Activated CD4-positive, alpha-beta T cell treated with anti-CD3 and anti-CD28 coated beads for 4 hours (primary cell): ENCODE data around the gene TAS1R2.
A peak's percentile ranks its signal among the peaks of the same experiment; 100 is the strongest.
"Not testable (repeated sequence)": the region's sequence is repeated elsewhere in the genome, so short reads cannot be mapped to it uniquely, and the experiment has no call there.

Experiments
- DNase-seq, 2 donors: peaks; one replicate each; pipeline ENCODE4 v3.0.0-alpha.2; 2020

TAS1R2 gene

DNA sequence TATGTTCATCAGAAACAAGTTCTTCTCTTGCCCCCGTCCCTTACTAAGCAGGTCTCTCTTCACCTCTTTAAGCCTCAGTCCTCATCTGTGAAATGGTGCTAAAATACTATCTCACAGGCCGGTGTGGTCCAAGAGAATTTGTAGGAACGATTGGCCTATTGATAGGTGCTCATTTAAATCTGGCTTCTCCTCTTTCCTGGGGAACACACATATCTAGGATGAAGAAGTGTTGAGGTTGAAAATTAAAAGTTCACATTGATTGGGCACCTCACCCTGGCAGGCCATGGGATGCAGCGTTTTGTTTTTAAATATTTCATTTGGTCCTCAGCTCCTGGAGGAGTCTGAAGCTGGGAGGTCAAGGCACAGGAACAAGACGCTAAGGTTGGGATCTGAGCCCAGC, 8.9 kb upstream of the TAS1R2 start:
- DNase-seq, result no peak

DNA sequence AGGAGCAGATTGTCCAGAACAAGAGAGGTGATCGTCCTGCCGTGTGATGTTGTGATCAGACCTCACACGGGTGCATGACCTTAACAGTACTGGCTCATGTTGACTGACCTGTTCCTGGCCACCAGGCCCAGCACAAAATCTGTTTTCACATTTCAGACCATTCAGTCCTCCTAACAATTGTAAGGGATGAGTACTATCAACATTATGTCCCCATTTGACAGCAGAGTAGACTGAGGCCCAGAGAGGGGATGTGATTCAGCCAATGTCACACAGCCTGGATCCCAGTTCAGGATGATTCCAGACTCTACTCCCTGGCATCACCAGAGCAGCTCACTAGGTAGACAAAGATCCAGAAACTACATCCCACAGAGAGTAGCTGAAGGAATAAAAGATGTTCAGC, 7.4 kb upstream of the TAS1R2 start:
- DNase-seq, result no peak

DNA sequence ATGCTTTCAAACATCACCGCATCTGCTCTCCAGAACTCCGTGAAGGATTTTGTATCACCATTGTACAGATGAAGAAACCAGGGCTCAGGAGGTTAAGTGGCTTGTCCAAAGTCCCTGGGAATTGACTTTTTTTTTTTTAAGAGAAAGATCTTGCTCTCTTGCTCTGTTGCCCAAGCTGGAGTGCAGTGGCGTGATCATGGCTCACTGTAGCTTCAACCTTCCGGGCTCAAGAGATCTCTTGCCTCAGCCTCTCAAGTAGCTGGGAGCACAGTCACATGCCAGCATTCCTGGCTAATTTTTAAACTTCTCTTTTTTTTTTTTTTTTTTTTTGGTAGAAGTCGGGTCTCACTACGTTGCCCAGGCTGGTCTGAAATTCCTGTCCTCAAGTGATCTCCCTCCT, 6.9 kb upstream of the TAS1R2 start:
- no peak for DNase-seq

DNA sequence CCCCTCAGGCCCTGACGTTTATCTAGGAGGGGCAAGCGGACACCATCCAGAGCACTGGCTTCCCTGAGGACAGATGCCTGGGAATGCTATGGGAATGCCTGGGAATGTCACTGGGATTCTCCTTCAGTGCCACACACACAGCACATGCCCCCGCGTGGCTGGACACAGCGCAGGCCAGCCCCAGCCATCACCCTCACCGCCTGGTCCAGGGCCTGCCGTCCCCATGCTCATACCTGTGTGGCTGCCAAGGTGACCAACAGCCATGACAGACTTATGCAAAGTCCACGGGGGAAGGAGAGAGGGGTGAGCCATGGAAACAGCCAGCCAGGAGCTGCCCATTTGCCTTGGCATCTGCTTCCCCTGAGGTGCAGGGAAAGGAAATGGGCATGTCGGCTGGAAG, 5.7 kb upstream of the TAS1R2 start:
- no peak for DNase-seq

DNA sequence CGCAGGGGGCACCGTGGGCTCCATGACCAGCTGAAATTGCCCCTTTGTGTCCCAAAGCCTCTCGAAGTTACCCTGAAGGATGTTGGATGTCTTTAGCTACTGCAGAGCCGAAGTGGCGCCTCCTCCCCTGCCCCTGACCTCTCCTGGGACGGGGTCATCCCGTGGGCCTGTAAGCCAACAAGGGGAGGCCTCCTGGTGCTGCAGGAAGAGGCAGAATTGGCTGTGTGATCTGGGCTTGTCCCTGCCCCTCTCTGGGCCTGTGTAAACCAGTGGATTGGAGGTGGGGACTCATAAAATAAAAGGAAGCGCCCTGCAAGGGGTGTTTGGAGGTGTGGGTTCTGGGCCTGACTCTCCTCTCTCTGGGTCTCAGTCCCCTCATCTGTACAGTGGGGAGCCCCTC, 2.1 kb upstream of the TAS1R2 start:
- no peak for DNase-seq

DNA sequence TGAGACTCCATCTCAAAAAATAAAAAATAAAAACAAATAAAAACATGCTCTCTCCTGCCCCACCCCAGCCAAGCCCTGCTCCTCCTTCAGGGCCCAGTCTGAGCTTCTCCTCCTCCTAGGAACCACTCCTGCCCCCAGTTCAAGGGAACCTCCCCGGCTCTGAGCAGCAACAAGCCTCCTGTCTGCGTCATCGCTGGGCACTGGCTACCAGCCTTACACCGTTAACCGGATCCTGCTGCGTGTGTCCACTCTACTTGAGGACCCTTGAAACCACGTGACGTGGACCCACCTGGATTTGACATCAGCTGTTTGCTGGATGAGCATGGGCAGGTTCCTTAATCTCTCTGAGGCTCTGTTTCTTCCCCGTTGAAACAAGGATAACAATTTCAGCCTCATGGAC, 1.6 kb upstream of the TAS1R2 start:
- DNase-seq, result no peak

DNA sequence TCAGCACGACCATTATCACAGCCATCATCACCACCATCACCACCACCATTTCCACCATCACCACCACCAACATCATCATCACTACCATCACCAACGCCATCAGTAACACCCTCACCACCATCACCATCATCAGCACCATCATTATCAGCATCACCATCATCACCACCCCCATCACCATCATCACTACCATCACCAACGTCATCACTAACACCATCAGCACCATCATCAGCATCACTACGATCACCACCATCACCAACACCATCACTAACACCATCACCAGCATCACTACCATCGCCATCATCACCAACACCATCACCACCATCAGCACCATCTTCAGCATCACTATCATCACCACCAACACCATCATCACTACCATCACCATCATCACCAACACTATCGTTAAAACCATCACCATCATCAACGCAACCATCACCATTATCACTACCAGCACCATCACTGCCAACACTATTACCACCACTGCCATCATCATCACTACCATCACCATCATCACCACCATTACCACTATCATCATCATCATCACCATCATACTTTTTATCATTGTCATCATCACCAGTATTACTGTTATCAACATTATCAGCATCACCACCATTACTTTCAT, 1.3 kb downstream of the TAS1R2 start:
- no peak for DNase-seq

DNA sequence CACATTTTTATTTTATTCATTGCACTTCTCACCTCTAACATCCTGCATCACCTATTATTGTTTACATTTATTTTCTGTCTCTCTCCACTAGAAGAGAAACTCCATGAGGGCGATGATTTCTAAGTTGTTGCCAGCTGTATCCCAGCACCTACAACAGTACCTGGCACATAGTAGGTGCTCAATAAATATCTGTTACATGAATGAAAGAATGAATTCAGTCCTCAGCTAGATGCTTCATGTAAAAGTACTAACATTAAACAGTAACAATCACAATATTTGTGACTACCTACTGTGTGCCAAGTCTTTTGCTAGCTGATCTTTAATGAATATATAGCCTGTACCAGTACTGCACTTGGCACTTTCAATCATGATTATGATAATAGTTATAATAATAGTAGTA, 3.0 kb downstream of the TAS1R2 start:
- DNase-seq, result no peak

DNA sequence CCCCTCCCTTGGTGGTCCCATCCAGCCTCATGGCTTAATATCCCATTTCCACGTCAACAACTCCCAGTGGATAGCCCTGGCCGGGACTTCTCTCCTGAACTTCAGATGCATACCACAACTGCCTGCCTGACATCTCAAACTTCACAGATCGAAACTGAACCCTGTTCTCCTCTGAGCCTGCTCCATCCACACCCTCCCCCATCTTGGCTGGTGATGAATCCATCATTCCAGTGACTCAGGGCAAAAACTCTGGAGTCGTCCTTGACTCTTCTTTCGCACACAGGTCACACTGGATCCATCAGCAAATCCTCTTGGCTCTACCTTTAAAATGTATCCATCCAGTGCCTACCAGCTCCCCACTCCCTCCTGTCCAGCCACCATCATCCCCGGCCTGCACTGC, 3.9 kb downstream of the TAS1R2 start:
- no peak for DNase-seq

DNA sequence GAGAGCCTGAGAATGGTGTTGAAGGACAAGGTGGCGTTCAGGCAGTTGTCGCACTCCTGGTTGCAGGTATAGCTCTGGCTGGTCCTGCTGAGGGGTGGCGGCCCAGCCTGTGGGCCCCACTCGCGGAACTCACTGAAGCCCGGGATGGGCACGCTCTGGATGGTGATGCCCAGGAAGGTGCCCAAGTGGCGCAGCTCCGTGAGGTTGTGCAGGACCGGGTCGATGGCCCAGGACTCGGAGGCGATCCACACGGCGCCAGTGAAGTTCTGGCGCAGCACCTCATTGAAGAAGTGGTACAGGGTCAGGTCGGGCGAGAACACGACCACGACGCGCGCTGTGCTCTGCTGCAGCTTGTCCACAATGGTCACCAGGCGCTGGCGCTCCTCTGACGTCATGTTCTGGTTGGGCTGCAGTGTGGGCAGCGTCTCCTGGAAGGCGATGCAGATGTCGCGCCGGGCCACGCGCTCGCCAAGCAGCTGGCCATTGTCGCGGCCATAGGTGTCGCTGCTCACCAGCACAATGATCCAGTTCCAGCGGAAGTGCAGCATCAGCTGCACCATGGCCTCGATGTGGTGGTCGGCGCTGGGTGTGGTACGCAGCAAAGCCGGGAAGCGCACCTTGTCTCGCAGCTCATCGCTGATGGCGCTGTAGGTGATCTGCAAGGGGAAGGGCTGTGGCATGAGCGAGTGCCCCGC, 5.0 kb downstream of the TAS1R2 start:
- no peak for DNase-seq

DNA sequence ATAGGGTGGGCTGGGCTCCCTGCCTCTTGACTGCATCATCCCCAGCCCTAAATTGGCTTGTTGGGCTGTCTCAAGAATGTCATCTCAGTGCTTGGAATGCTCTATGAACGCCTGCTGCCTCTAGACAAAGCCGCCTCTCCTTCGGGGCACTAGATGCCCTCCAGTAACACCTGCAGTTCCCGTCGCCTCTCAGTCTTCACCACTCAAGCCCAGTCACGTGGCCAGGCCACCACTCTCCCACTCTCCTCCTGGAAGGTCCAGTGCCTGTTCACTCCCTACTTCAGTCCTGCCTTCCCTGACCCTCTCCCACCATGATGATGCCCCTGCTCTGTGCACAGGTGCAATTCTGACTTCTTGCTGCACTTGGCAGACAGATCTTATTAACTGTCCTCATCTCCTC, 7.0 kb downstream of the TAS1R2 start:
- no peak for DNase-seq

DNA sequence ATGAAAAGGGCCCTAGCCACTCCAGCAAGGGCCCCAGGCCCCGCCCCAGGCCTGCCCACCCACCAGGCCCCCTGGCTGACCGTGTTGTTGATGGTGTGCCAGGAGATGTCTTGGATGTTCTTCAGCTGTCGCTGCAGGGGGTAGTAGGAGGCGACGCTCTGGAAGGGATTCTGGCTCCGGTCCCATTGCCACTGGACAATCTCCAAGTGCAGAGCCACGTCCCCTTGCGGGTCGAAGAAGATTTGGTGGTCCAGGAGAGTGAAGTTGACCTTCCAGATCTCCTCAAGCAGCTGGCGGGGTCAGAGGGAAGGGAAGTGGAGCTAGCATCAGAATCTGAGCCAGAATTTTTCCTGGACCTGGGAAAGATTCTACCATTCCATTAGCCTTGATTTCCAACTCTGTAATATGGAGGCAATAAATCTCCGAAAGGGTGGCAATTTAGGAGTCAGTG, 10.2 kb downstream of the TAS1R2 start:
- DNase-seq, result no peak

DNA sequence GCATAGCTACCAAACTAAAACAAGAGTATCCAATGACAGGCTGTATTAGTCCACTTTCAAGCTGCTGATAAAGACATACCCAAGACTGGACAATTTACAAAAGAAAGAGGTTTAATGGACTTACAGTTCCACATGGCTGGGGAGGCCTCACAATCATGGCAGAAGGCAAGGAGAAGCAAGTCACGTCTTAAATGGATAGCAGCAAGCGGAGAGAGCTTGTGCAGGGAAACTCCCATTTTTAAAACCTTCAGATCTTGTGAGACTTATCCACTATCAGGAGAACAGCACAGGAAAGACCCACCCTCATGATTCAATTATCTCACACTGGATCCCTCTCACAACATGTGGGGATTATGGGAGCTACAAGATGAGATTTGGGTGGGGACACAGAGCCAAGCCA, 11.7 kb downstream of the TAS1R2 start:
- not testable (repeated sequence) for DNase-seq

DNA sequence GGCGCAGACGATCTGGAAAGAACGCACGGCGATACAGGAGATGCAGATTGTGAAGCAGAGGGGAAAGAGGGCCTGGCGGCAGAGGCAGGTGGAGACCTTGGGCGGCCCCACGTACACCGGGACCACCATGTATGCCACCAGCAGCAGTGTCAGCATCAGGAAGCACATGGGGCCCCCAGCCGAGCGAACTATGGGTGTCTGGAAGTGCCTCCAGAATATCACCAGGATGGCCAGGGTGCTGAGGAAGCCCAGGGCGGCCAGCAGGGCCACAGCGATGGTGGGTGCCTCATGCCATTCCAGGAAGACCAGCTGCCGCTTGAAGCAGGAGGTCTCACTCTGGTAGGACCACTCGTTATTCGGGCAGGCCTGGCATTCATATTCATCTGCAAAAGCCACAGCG, 19.3 kb downstream of the TAS1R2 start:
- no peak for DNase-seq

DNA sequence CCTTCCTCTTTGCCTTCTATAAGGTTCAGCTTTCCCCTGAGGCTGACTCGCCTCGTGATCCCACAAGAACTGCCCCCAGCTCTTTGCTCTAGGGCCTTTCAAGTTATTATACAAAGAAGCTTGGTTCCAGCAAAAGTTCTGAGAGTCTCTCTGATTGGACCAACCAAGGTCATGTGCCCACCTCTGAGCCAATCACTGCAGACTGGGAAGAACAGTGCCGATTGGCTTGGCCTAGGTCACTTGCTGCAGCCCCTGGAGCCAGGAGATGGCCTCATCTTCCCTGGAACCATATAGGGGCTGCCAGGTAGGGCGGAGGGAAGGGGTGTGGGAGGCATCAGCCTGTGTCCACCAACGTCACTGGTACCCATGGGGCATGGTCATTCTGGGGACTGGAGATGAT, 22.8 kb downstream of the TAS1R2 start:
- DNase-seq, result no peak

DNA sequence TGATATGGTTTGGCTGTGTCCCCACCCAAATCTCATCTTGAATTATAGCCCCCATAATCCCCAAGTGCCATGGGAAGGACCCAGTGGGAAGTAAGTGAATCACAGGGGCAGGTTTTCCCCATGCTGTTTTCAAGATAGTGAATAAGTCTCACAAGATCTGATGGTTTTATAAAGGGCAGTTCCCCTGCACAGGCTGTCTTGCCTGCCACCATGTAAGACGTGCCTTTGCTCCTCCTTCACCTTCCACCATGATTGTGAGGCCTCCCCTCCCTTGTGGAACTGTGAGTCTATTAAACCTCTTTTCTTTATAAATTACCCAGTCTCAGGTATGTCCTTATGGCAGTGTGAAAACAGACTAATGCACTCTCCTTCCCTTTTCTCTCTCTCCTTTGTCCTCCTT, 27.1 kb downstream of the TAS1R2 start:
- DNase-seq, result not testable (repeated sequence)

DNA sequence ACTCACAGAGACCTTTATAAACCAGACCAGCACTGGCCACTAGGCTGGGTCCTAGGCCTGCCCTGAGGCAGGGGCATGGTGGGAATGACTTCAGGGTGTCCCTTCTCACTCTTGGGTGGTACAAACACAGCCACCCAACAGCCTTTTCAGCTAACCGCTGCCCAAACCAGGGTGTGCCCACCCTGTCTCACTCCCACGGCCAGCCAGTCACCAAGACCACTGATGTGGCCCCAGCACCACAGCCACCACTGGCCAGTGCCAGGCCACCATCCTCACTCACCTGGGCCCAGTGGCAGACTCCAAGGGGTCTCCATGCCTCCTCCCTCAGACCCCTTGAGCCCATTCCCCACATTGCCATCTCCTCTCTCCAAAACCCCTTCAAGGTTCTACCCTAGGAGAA, 27.8 kb downstream of the TAS1R2 start:
- DNase-seq, result no peak

DNA sequence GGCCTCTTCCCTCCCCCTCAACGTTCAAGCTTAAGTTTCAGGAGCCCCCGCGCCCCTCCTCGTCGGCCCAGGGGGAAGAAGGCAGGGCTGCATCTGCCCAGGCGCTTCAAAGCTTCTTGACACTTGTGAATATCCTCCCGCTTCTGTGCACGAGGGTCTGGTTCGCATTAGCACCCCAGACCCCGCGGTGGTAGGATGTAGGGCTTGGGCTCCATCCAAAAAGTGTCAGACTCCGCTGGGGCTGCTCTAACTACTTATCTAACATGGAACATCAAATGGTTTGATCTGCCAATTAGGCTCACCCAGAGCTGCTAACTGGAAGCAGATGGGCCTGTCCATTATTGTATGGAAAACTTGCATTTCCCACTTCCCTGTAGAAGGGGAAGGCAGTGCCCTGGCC, 28.9 kb downstream of the TAS1R2 start:
- no peak for DNase-seq

DNA sequence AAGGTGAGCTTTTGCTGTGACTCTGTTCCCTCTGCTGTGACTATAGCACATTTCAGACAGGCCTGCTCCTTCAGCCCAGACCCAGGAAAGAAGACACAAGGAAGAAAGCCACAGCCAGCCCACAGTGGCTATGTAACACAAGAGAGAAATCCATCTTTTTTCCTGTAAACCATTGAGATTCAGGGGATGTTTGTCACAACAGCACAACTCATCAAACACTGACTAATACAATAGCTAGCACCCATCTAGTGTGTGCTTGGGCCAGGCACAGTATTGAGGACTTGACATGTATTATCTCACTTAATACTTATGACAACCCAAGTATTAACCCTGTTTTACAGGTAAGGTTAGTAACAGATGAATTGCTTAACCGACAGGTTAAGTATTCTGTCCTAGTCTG, 29.8 kb downstream of the TAS1R2 start:
- DNase-seq, result no peak

DNA sequence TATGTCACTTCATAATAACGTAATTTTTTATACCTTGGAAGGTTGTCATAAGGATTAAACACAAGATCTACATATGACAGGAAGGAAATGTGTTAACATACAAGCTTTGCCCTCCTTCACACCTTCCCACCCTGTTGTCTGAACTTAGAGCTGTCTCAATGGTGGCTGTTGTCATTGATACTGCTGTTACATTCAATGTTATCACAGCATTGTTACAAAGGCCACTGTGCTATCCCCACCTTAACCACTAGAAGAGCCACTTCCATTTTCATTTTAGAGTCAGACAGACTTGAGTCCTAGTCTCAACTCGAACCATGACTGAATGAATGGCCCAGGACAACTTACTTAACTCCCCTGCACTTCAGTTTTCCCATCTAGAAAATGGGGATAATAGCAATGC, 31.2 kb downstream of the TAS1R2 start:
- DNase-seq, result no peak

DNA sequence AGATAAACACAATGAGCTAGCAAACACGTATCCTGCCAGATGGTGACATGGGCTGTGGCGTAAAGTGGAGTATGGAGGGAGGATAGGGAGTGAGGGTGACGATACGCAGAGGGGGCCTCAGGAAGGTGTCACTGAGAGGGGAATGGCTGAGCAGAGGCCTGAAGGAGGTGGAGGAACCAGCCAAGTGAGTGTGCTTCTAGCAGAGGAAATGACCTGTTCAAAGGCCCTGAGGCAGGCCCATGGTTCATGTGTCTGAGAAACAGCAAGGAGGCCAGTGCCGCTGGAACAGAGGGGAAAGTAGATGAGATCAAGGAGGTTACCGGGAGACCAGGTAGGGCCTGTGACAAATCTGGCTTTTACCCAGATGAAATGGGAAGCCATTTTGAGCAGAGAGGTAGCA, 36.0 kb downstream of the TAS1R2 start:
- no peak for DNase-seq

DNA sequence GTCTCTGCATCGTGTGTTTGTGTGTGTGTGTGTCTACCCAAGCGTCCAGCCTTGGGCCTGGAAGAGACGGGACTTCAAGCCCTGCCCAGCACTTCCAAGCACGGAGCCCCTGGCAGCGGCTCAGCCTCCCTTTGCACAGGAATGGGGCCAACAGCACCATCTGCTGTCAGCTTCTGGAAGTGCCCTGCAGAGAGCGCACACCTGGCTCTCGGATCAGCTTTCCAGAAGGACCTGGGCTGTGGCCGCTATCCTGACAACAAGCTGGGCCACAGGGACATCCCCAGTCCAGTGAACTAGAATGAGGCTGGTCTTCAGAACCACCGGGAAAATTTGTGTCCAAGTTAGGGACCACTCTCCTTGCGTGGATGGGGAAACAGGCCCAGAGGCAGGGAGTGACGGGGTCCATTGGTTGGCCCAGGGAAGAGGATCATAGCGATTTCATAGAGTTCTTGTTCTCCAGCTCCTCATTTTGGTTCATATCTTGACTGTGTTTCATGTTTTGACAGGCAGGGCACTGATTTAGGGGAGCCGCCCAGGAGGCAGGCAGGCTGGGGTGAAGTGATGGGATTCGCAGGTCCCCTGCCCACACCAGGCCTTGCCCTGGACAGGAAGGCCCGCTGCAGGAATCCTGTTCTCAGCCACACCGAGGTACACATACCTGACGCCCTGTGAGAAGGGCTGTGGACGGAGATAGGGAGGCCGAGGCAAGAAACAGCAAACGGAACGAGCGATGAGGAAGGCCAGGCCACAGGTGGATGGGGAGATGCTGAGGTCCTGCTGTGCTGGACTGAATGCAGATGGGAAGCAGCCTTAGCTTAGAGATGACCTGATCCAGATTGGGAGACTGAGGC, 38.4 kb downstream of the TAS1R2 start:
- DNase-seq, result peak; percentile 29 to 64

DNA sequence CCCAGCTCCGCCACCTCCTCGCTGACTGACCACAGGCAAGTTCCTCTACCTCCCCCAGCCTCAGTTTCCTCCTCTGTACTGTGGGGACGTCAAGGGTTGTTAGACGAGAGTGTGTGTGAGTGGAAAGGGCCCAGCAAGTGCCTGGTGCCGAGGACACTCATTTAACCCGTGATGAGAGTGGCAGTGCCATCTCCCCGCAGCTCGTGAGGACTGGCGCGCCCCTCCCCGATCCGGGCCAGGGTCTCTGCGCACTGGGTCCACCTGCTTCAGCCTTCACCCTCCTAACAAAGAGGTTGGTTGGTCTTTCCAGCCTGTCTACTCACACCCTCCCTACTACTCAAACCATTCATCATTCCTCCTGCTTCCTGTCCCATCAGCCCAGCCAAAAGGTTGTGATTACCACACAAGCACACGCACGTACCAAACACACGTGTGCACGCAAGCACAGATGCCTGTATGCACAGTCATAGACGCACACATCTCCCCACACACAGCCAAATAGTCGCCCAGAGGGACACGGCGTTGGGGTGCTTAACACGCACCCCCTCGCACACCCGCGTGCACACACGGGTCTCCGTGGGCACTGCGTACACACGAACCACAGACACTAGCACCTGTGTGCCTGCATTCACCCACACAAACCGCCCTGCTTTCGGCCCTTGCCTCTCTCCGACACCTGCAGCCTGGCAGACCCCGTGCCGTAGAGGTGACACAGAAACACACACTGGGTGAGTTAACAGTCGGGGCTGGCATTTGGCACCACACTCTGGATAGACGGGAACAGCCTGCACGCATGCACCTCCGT, 39.3 kb downstream of the TAS1R2 start:
- no peak for DNase-seq
